Measurements from ENCODE around the gene SH3BP5. TPM values are rescaled to one million over a fixed set of nuclear protein-coding genes. Genes with fewer than 3 reads are reported as not detected.

Gene SH3BP5
- total and polyA plus RNA-seq, 3 donors from 2014 or later: 86.7 to 126 (median 102) TPM

- 91 to 92% methylated on average over 7 of the region's 7 CpGs for WGBS, 2 donors
- no peaks in the 10 kb centered on the region for H3K9me3 ChIP-seq
- intact Hi-C loops (cut with DNase I; ENCODE audit: low total_unique reads): no loop called here
- DNase-seq: no peak
- H3K4me3 ChIP-seq: no peak overlapping the region
- no peaks in the 10 kb centered on the region for H3K4me1 ChIP-seq
- no peak for TF ChIP-seq POLR2A (IDR thresholded peaks at IDR 0.05)
- no peak for TF ChIP-seq CTCF (IDR thresholded peaks at IDR 0.05)
- no peaks in the 10 kb centered on the region for H3K27me3 ChIP-seq
- H3K27ac ChIP-seq: no peak overlapping the region
- H3K36me3 ChIP-seq (ENCODE audit: low read depth, missing control alignments): no peaks in the 10 kb centered on the region
These were observed 108.5 kb downstream of the SH3BP5 start for GRCh38 chr3:15223685-15224572.

GRCh38 chr3:15221574-15222217, 110.7 kb downstream of the SH3BP5 start:
- H3K4me1 ChIP-seq: no peaks in the 10 kb centered on the region
- TF ChIP-seq POLR2A (IDR thresholded peaks at IDR 0.05) (no peak), CTCF (IDR thresholded peaks at IDR 0.05) (no peak)
- 83 to 84% methylated on average over 11 of the region's 11 CpGs for WGBS, 2 donors
- no peaks in the 10 kb centered on the region for H3K36me3 ChIP-seq (ENCODE audit: low read depth, missing control alignments)
- H3K9me3 ChIP-seq: no peaks in the 10 kb centered on the region
- no peak overlapping the region for H3K4me3 ChIP-seq
- intact Hi-C loops (cut with DNase I; ENCODE audit: low total_unique reads): no loop called here
- H3K27ac ChIP-seq: no peak overlapping the region
- no peak for DNase-seq
- no peaks in the 10 kb centered on the region for H3K27me3 ChIP-seq

- Histone ChIP-seq H3K4me1 (no peaks in the 10 kb centered on the region), H3K9me3 (no peaks in the 10 kb centered on the region), H3K36me3 (ENCODE audit: low read depth, missing control alignments) (no peaks in the 10 kb centered on the region), H3K27me3 (no peaks in the 10 kb centered on the region), H3K4me3 (no peak overlapping the region), H3K27ac (no peak overlapping the region)
- intact Hi-C loops (cut with DNase I; ENCODE audit: low total_unique reads): no loop called here
- DNase-seq: no peak
- WGBS, 2 donors: 90 to 93% methylated on average over 2 of the region's 2 CpGs
- TF ChIP-seq POLR2A (IDR thresholded peaks at IDR 0.05) (no peak), CTCF (IDR thresholded peaks at IDR 0.05) (no peak)
These were observed 111.7 kb downstream of the SH3BP5 start for GRCh38 chr3:15220661-15221060.

- H3K27ac ChIP-seq: no peak overlapping the region
- H3K36me3 ChIP-seq (ENCODE audit: low read depth, missing control alignments): no peaks in the 10 kb centered on the region
- no peaks in the 10 kb centered on the region for H3K27me3 ChIP-seq
- no peak for DNase-seq
- no peaks in the 10 kb centered on the region for H3K4me1 ChIP-seq
- intact Hi-C loops (cut with DNase I; ENCODE audit: low total_unique reads): no loop called here
- H3K9me3 ChIP-seq: no peaks in the 10 kb centered on the region
- WGBS, 2 donors: 83 to 94% methylated on average over 8 of the region's 8 CpGs
- no peak for TF ChIP-seq CTCF (IDR thresholded peaks at IDR 0.05)
- no peak for TF ChIP-seq POLR2A (IDR thresholded peaks at IDR 0.05)
- H3K4me3 ChIP-seq: no peak overlapping the region
These were observed 112.3 kb downstream of the SH3BP5 start for GRCh38 chr3:15220056-15220455.
